ENCODE measurements around the gene CDC42BPB. TPM values are rescaled to one million over a fixed set of nuclear protein-coding genes. Genes with fewer than 3 reads are reported as not detected.

Gene CDC42BPB
- total RNA-seq, 4 donors from 2014 or later, result 145 to 255 (median 197) TPM

- H3K4me3 ChIP-seq, result no peak overlapping the region
- no peaks in the 10 kb centered on the region for H3K9me3 ChIP-seq
- no peak for TF ChIP-seq CTCF (IDR thresholded peaks at IDR 0.05)
- no peak for TF ChIP-seq POLR2A (IDR thresholded peaks at IDR 0.05)
- no peak overlapping the region for H3K27ac ChIP-seq
- no peak for DNase-seq
- peaks cover 0 to 96% (median 0%) of the 10 kb centered on the region in 3 donors for H3K36me3 ChIP-seq
- peaks cover 0 to 4% (median 4%) of the 10 kb centered on the region in 4 donors for H3K4me1 ChIP-seq
- no peaks in the 10 kb centered on the region for H3K27me3 ChIP-seq
These were observed 103.1 kb downstream of the CDC42BPB start for GRCh38 chr14:102954081-102954789.

GRCh38 chr14:102953100-102953499 is 104.2 kb downstream of the CDC42BPB start:
- Histone ChIP-seq H3K4me3 (no peak overlapping the region), H3K9me3 (no peaks in the 10 kb centered on the region), H3K36me3 (peaks cover 0 to 92% (median 0%) of the 10 kb centered on the region in 3 donors), H3K27me3 (no peaks in the 10 kb centered on the region), H3K27ac (no peak overlapping the region), H3K4me1 (peaks cover 0 to 8% (median 4%) of the 10 kb centered on the region in 4 donors)
- TF ChIP-seq POLR2A (IDR thresholded peaks at IDR 0.05) (no peak), CTCF (IDR thresholded peaks at IDR 0.05) (no peak)
- no peak for DNase-seq

- Histone ChIP-seq H3K4me3 (no peak overlapping the region), H3K27ac (no peak overlapping the region), H3K27me3 (no peaks in the 10 kb centered on the region), H3K36me3 (peaks cover 0 to 91% (median 0%) of the 10 kb centered on the region in 3 donors), H3K4me1 (peaks cover 0 to 8% (median 4%) of the 10 kb centered on the region in 4 donors), H3K9me3 (no peaks in the 10 kb centered on the region)
- no peak for TF ChIP-seq POLR2A (IDR thresholded peaks at IDR 0.05)
- no peak for TF ChIP-seq CTCF (IDR thresholded peaks at IDR 0.05)
- DNase-seq, result no peak
These were observed 105.1 kb downstream of the CDC42BPB start for GRCh38 chr14:102952276-102952675.

GRCh38 chr14:102951799-102952198 is 105.5 kb downstream of the CDC42BPB start:
- H3K27ac ChIP-seq, result no peak overlapping the region
- H3K36me3 ChIP-seq, result peaks cover 0 to 93% (median 0%) of the 10 kb centered on the region in 3 donors

GRCh38 chr14:102951034-102951433 is 106.3 kb downstream of the CDC42BPB start:
- Histone ChIP-seq H3K36me3 (peaks cover 0 to 93% (median 0%) of the 10 kb centered on the region in 3 donors), H3K4me3 (no peak overlapping the region), H3K27ac (no peak overlapping the region), H3K4me1 (peaks cover 0 to 8% (median 4%) of the 10 kb centered on the region in 4 donors), H3K9me3 (no peaks in the 10 kb centered on the region), H3K27me3 (no peaks in the 10 kb centered on the region)
- no peak for DNase-seq
- TF ChIP-seq POLR2A (IDR thresholded peaks at IDR 0.05), result no peak
- TF ChIP-seq CTCF (IDR thresholded peaks at IDR 0.05), result no peak

More at GRCh38 chr14:102951799-102952198, 105.5 kb downstream of the CDC42BPB start:
- no peak overlapping the region for H3K4me3 ChIP-seq
- H3K27me3 ChIP-seq, result no peaks in the 10 kb centered on the region
- no peak for DNase-seq
- no peaks in the 10 kb centered on the region for H3K9me3 ChIP-seq
- peaks cover 0 to 8% (median 4%) of the 10 kb centered on the region in 4 donors for H3K4me1 ChIP-seq
- no peak for TF ChIP-seq POLR2A (IDR thresholded peaks at IDR 0.05)

GRCh38 chr14:102949801-102950451 is 107.4 kb downstream of the CDC42BPB start:
- DNase-seq, result no peak
- TF ChIP-seq POLR2A (IDR thresholded peaks at IDR 0.05) (no peak), CTCF (IDR thresholded peaks at IDR 0.05) (no peak)
- H3K27me3 ChIP-seq, result no peaks in the 10 kb centered on the region
- peaks cover 0 to 94% (median 0%) of the 10 kb centered on the region in 3 donors for H3K36me3 ChIP-seq
- peak overlapping the region in 2 of 4 donors; percentile 44 to 80 for H3K27ac ChIP-seq
- no peaks in the 10 kb centered on the region for H3K9me3 ChIP-seq
- H3K4me3 ChIP-seq, result no peak overlapping the region
- peaks cover 0 to 8% (median 4%) of the 10 kb centered on the region in 4 donors for H3K4me1 ChIP-seq

Data from Peyer's patch (tissue), 4 donors.